GM19025 (cell line): Measurements from ENCODE around the gene MRPL21.
"Not testable (repeated sequence)": the region's sequence is repeated elsewhere in the genome, so short reads cannot be mapped to it uniquely, and the experiment has no call there.

Experiments used
- ATAC-seq: cut with Tn5 transposase; IDR thresholded peaks from one replicate; pipeline ENCODE4 v1.9.1; 2021; ENCODE audit warnings: mild to moderate bottlenecking, low read depth, moderate library complexity; ENCODE audit not compliant: unreplicated experiment

MRPL21 gene

DNA sequence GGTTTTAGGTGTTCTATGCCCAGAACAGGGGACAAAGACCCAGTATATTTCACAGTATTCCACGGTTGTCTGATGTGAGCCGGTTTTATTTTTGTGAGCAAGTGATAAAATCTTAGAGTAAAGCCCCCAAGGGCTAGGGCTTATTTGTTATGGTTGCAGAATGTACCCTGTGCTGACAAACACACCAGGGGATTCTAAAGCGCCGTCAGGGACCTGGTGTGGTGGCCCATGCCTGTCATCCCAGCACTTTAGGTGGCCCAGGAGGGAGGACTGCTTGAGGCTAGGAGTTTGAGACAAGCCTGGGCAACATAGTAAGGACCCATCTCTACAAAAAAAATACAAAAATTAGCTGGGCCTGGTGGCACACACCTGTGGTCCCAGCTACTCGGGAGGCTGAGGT lies 22.8 kb downstream of the MRPL21 start:
- no peak for ATAC-seq

DNA sequence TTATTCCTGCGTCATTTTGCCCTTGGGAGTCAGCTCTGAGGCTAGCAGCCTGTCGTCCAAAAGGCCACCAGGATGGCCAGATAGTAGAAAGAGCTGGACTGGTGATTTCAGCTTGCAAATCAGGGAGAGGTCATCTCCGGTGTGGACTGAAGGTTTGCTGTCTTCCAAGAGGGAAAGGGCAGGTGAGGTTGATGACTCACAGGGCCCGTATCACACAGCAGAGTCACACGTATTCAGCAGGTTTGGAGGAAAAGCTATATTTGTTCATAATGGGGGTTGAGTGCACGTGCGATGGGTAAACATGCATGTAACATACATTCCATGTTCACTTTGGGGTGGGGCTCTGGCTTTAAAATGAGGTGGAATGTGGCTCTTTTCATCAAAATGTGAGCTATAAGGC lies 25.6 kb downstream of the MRPL21 start:
- no peak for ATAC-seq

DNA sequence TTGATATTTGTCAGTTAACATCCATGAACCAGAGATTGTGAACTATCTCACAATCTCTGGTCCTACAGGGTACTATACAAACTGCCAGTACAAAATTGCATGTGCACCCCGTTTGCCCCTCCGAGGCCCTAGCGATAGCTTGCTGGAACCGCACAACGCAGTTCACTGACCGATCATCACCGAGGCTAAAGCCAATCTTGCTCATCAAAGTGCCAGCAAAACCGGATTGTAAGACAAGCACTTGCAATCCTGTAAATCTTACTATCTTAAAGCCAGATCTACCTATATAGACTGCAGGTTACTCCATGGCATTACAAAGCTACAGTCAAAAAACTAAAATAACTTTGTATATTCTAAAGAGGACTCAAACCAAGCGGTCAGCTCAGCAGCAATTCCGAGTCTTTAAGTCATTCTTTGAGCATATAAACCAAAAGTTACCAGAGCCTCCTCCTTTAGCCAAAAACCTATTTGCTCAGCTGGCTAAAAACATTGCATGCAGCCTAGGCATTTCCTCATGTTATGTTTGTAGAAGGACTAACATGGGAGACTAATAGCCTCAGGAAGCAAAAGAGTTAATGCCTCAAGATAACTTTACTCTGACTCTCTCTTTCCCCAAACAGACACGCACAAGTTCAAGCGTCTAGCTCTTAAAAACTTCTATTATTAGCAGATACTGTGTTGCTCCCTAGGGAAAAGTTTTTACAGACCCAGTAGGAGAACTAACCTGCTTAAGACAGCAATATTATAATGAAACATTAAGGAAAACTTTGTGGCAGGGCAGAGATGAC lies 31.2 kb downstream of the MRPL21 start:
- no peak for ATAC-seq

DNA sequence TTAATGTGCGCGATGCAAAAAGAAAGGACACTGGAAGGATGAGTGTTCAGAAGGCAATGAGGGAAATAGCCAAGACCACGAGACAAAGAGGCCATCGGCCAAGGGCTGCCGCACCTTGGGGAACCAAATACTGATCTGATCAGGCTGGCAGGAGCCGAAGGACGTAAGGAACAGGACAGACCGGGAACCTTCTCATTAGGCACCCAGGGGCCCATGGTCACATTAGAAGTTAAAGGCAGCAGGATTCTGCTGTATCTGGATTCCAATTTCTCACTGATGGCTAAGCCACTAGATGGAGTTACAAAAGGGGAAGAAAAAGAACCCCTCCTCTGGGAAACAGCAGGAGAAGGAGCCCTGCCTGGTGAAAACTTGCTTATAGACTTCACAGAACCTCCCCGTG lies 33.2 kb downstream of the MRPL21 start:
- ATAC-seq: no peak

DNA sequence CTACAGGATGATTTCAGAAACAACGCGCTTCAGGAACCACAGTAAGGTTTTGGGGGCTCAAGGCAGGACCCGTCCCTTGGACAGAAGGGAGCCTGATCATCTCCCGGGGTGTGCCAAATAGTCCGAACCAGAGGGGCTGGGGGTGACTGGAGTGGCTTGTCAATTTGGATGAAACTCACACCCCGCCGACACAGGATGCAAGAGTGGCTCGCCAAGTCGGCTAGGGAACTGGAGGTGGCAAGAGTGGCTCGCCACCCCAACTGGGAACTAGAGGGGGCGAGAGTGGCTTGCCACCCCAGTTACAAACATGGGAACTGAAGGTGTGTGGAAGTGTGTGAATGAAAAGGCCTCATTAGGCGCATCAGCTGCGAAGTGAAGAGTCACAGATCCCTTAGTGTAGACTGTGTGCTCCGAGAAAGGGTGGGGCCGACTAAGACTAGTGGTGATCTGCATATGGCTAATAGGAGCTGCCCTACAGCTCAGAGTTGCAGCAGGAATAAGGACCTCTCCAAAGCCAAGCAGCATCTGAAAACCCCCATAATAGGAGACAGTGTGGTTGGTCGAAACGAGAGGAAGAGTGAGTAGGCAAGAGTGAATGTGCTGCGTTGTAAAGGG lies 35.3 kb downstream of the MRPL21 start:
- no peak for ATAC-seq

DNA sequence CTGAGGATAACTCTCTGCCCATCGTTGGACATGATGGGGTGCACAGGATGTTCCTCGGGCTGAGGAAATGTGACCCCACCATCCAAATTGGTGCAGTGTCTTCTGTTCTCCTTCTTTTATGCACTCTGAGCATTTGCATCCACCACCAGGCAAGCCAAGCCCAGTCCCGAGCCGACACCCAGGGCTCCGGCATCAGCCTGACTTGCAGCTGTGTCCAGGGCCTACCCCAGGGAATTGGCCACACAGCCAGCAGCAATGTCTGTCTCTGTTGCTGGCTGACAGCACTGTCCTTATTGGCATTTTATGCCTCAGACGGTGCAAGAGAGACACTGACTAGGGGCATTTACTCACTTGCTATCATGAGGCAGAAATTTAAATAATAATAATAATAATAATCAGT lies 36.6 kb downstream of the MRPL21 start:
- ATAC-seq: no peak

DNA sequence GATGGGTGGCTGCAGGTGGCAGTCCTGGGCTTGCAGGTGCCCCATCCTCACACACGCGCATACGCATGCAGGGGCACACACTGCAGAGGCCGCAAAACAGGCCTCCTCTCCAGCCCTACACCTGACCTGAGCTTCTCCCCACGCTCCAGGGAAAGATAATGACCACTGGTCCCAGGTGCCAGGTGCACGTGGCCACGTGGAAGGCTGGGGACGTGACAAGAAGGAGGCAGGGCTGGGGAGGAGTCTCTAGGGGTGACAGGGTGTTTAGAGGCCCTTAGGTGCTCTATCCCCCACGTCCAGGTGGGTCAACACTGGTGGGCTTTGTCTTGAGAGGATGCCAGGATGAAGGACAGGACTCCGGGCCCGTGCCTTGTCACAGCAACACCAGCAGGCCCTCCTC lies 38.4 kb downstream of the MRPL21 start:
- no peak for ATAC-seq

DNA sequence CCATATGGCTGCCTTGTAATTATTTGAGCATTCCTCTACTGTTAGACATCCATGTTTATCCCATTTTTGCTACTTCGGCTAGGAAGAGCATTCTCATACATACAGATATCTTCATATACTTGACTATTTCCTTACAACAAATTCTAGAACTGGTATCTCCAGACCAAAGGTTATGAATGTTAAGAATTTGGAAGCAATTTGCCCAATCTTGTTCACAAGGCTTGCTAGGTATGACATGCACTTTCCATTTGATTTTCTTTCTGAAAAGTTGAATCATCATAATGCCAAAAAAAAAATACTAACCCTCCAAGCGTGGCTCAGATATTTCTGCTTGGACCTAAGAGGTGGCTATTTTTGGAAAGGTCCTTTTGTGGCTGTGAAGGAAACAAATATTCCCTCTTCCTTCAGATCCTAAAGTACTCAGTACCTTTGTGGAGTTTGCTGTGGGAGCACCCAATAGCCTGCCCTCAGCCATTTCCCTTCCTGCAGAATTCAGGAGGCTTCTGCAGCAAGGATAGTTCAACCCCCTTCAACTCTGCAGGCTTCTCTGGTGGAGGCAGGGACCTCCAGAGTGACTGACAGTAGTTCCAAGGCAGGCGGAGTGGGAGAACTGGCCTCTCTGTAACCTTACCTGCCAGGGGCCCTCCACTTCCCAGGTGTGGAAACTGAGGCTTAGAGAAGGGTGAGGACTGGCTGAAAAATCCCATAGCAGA lies 39.9 kb downstream of the MRPL21 start:
- no peak for ATAC-seq

DNA sequence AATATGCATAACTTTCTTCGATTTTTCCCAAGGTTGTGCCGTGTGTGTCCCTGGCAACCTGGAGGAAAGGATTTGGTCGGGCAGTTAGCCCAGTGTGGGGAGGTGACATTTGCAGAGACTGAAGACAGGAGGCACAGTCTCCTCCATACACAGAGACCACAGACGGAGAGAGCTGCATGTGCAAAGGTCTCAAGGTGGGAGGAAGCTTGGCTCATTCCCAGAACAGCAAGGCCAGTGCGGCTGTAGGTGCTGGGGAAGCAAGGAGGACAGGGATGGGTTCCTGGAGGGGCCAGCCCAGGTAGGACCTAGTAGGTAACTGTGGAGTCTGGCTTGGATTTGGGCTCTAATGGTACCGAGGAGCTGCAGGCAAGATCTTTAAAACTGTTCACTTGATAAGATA lies 41.2 kb downstream of the MRPL21 start:
- ATAC-seq: no peak

DNA sequence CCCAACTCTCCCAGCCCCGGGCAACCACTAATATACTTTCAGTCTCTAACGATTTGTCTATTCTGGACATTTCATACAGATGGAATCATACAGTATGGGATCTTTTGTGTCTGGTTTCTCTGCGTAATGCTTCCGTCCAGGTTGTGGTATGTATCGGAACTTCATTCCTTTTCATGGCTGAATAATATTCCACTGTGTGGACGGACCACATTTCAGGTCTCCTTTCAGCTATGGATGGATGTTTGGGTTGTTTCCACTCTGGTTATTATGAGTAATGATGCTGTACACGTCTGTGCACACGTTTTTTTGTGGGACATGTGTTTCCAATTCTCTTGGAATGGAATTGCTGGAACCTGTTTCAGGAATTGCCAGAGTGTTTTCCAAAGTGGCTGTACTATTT lies 44.5 kb downstream of the MRPL21 start:
- ATAC-seq: no peak

DNA sequence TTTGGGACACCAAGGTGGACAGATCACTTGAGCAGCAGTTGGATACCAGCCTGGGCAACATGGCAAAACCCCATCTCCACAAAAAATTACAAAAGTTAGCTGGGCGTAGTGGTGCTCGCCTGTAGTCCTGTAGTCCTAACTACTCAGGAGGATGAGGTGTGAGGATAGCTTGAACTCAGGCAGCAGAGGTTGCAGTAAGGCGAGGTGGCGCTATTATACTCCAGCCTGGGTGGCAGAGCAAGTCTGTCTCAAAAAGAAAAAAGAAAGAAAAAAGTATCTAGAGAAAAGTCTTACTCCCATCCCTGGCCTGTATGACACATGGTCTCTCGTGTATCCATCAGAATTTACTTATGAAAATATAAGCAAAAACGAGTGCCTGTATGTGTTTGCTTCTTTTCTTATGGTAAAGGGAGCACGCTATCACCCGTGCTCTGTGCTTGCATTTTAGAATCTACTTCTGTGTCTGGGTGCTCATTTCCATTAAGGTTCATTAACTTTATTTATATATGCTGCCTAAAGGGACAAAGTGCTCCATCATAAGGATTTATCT lies 46.5 kb downstream of the MRPL21 start:
- ATAC-seq: no peak

DNA sequence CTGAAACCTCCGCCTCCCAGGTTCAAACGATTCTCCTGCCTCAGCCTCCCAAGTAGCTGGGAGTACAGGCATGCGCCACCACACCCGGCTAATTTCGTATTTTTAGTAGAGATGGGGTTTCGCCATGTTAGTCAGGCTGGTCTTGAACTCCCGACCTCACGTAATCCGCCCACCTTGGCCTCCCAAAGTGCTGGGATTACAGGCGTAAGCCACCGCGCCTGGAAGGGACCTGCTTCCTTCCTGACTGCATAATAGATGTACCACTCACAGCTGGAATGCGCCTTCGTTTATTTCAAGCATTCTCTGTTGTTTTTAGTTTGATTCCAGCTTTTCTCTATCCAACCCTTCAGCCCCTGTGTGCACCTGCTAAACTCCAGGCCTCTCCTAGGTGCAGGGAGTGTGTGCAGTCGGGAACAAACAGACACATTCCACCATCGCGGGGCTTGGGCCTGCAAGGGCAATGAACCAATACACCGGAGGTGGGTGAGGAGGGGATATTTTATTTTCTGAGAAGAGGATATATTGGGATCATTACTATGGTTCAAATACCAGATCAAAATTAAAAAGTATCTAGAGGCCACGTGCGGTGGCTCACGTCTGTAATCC lies 47.1 kb downstream of the MRPL21 start:
- not testable (repeated sequence) for ATAC-seq

DNA sequence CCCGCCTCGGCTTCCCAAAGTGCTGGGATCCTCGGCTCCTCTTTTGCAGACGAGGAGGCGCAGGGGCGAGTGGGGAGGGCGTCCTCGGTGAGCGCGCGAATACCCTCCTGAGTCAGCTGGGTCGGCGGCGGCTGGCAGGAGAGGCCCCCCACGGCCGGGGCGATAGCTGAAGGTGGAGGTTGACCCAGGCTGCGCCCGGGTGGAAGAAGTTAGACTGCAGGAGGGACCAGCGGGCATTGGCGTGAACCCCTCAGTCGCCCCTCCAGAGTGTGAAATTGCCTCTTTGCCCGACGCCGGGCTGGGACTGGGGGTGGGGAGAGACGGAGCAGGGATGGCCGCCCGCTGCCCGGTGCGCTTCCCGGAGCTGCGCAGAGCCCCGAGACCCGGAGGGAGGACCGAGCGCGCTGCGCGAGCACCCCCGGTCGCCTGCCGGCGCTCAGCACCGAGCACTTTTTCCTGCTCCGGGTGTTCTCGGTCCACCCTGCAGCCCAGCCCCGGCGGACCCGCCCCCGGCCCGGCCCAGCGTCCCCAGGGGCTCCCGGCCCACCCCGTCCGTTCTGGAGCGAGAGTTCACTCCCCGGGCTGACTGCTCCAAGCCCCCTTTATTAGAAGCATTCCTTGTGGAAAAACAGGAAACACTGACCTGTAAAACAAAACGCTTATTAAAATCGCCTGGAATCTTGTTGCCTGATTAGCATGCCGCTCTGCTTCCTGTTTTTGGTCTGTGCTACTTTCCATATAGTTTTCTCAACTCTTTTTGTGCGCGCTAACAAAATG lies 48.2 kb downstream of the MRPL21 start:
- ATAC-seq: no peak

DNA sequence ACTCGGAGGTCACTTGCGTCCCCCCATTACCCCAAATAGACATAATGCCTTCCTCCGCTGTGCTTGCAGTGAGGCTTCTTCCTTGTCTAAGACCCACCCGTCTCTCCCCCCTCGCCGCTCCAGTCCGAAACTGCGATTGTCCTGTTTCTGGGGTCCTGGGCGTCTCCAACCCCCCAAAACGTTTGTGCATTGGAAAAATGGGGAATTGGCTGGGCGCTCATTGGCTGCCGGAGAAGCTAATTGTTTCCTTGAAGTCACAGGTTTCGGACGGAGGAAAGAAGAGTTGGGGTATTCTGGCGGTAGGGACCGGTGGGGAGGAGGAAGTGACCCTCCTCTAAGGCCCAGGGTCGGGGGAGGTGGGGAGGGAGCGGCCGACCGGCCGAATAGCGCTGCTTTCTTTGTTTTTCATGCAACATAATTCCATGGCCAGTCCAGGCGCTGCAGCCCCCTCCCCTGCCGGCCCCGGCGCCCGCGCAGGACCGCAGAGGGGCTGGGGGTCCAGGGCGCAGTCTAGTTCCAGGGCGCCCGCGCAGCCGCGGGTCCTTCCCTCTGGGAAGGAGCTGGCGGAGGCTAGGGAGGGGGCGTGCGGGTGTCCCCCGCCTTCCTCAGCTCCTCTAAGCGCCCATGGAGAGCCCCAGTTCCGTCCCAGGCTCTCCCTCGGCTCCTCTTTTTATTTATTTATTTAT lies 49.2 kb downstream of the MRPL21 start:
- no peak for ATAC-seq

DNA sequence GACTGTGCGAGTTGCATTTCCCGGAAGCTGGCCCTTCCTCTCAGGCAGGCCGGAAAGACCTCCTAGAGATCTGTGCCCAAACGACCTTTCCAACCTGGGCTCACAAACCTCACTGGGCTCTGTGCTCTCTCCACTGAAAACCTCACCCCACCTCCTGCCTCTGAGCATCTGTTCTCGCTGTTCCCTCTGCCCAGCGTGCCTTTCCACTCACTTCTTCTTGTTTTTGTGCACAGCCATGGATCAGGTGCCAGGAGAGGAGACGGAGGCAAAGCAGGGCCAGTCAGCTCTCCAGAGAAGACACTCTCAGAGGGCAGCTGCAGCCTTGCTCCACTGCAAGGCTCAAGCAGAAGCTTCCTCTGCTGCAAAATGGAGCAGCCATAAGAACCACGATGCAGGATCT lies 51.0 kb downstream of the MRPL21 start:
- no peak for ATAC-seq

DNA sequence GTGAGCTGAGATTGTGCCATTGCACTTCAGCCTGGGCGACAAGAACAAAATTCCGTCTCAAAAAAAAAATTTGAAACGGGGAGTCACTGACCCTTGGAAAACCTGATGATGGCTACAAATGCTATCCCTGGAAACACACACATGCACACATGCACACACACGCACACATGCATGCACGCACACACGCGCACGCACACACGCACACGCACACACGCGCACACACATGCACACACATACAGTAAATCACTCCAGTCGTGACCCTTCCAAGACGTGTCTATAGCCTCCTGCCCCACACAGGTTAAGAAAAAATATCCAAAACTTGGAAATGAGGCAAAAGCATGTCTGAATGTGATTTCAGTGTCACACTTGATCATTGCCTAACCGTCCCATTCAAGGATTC lies 55.2 kb downstream of the MRPL21 start:
- ATAC-seq: no peak

DNA sequence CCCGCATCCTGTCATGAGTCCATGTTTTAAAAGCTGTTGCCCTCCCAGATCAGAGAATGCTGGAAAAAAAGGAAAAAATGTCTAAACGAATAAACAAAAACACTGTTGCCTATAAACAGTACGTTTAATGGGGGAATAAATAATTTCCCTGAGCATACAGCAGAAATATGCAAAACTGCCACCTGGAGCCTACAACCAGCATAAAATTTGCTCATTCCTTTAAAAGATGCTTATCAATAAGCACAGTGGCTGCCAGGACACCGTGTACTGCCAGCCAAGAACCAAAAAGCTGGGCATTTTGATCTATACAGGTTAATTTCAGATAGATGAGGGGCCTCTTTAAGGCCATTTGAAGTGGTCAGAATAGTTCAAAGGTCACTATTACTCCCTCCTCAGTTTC lies 56.2 kb downstream of the MRPL21 start:
- no peak for ATAC-seq

DNA sequence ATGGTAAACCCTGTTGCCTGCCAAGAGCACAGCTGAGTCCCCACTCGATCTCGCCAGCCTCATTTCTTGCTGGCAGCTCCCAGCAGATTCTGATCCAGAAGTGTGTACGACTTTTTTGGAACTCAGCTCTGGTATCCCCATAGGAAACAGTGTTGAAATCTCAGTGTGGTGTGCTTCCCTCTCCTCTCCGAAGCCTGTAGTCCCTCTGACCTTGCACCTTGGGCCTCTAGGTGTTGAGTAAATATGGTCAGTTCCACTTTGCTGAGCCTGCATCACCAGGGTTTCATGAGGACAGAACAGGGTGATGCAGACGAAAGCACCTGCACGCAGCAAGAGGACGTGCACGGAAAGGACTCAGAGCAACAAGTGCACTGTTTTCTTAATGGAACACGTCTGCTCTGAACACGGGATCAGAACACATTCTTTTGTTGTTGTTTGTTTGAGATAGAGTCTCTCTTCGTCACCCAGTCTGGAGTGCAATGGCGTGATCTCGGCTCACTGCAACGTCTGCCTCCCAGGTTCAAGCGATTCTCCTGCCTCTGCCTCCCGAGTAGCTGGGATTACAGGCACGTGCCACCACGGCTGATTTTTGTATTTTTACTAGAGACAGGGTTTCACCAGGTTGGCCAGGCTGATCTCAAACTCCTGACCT lies 58.2 kb downstream of the MRPL21 start:
- no peak for ATAC-seq

DNA sequence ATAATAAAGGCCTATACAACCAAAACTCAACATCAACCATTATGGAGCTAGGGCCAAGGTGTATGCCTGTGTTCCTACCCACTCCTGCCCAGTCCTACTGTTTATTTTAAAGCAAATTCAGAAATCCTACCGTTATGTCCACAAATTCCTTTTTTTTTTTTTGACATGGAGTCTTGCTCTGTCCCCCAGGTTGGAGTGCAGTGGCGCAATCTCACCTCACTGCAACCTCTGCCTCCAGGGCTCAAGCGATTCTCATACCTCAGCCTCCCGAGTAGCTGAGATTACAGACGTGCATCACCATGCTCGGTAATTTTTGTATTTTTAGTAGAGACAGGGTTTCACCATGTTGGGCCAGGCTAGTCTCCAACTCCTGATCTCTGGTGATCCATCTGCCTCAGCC lies 58.8 kb downstream of the MRPL21 start:
- ATAC-seq: no peak
